ENCODE measurements around the gene RAB11B. TPM values are rescaled to one million over a fixed set of nuclear protein-coding genes. Genes with fewer than 3 reads are reported as not detected.

The RAB11B gene
- total and polyA plus RNA-seq, 2 of the 13 experiments (the other 11 are each of a cell fraction or from before 2014, with no cell fraction given) = 6.0 to 28.4 TPM

DNA sequence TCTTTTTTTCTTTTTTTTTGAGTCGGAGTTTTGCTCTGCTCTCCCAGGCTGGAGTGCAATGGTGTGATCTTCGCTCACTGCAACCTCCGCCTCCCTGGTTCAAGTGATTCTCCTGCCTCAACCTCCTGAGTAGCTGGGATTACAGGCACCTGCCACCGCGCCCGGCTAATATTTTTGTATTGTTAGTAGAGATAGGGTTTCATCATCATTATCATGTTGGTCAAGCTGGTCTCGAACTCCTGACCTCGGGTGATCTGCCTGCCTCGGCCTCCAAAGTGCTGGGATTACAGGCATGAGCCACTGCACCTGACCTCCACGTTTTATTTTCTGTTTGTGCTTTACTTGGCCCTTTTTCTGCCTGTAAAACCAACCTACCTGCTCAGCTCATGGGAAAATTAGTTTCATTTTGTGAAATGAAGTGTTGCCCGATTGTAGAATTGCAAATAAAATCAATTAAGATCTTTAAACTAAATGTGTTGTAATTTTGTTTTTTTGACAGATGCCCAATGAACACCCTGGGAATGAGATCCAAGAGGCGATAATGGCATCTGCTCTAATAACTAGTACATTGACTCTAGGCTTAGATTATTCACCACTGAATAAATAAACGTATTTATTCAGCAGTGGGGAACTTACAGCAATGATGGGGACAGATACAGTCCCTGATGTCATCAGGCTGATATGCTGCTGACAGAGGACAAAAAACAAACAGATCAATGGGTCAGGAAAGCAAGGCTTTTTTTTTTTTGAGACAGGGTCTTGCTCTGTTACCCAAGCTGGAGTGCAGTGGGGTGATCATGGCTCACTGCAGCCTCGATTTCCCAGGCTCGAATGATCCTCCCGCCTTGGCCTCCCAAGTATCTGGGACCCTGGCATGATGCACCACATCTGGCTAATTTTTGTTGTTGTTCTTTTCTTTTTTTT lies 2.2 kb upstream of the RAB11B start (continued):
- TF ChIP-seq ZNF747 (CRISPR knock-in tag; IDR thresholded peaks at IDR 0.05; ENCODE audit: borderline replicate concordance) (no peak), PRDM15 (CRISPR knock-in tag; IDR thresholded peaks at IDR 0.05) (no peak), ZXDC (CRISPR knock-in tag; IDR thresholded peaks at IDR 0.05) (no peak), SP2 (CRISPR knock-in tag; IDR thresholded peaks at IDR 0.05) (peak; percentile 49), POGK (CRISPR knock-in tag; conservative IDR thresholded peaks at IDR 0.05) (peak; percentile 55; the same call in 1 of the 2 replicates), ZNF607 (CRISPR knock-in tag; IDR thresholded peaks at IDR 0.05; ENCODE audit: borderline replicate concordance) (peak; percentile 52; the same call in 1 of the 2 replicates), ZSCAN29 (CRISPR knock-in tag; conservative IDR thresholded peaks at IDR 0.05) (no peak), GZF1 (CRISPR knock-in tag; IDR thresholded peaks at IDR 0.05) (no peak), MZF1 (CRISPR knock-in tag; IDR thresholded peaks at IDR 0.05; ENCODE audit: borderline replicate concordance) (no peak), DNMT3B (CRISPR knock-in tag; conservative IDR thresholded peaks at IDR 0.05) (no peak), ZNF143 (CRISPR knock-in tag; IDR thresholded peaks at IDR 0.05) (no peak), PHF5A (CRISPR knock-in tag; IDR thresholded peaks at IDR 0.05; ENCODE audit: low read depth, unreplicated experiment) (no peak), MLXIP (CRISPR knock-in tag; IDR thresholded peaks at IDR 0.05; ENCODE audit: borderline replicate concordance) (no peak), ZNF839 (CRISPR knock-in tag; IDR thresholded peaks at IDR 0.05; ENCODE audit: borderline replicate concordance) (no peak)
- TF ChIP-seq, protein P1, sequence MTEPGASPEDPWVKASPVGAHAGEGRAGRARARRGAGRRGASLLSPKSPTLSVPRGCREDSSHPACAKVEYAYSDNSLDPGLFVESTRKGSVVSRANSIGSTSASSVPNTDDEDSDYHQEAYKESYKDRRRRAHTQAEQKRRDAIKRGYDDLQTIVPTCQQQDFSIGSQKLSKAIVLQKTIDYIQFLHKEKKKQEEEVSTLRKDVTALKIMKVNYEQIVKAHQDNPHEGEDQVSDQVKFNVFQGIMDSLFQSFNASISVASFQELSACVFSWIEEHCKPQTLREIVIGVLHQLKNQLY (CRISPR knock-in tag; IDR thresholded peaks at IDR 0.05) = peak; percentile 88
